Hepatocyte (in vitro differentiated cells): ENCODE measurements around the gene NDUFB8. TPM values are rescaled to one million over a fixed set of nuclear protein-coding genes. Genes with fewer than 3 reads are reported as not detected.
A peak's percentile ranks its signal among the peaks of the same experiment; 100 is the strongest.

Source experiments
- DNase-seq: peaks from one replicate; pipeline ENCODE4 v3.0.0-alpha.2; 2016; ENCODE audit warnings: low spot score
- H2AFZ ChIP-seq: fragments of 200-600 bp; sonication (generic); 2 replicates; pipeline ENCODE4 v1.6.0; 2016; ENCODE audit warnings: antibody characterized with exemption, mild to moderate bottlenecking
- H3K27ac ChIP-seq: fragments of 200-600 bp; sonication (generic); 2 replicates; pipeline ENCODE4 v1.5.1; 2016; ENCODE audit warnings: mild to moderate bottlenecking
- H3K27me3 ChIP-seq: fragments of 200-600 bp; sonication (generic); 2 replicates; pipeline ENCODE4 v1.6.1; 2016
- H3K36me3 ChIP-seq: fragments of 200-600 bp; sonication (generic); replicated peaks from 2 replicates; pipeline ENCODE4 v1.5.1; 2016; ENCODE audit warnings: low read depth; ENCODE audit not compliant: insufficient read depth
- H3K4me1 ChIP-seq: fragments of 200-600 bp; sonication (generic); 2 replicates; pipeline ENCODE4 v1.5.1; 2016; ENCODE audit warnings: mild to moderate bottlenecking, moderate library complexity; ENCODE audit not compliant: insufficient read depth
- H3K4me2 ChIP-seq: fragments of 200-600 bp; sonication (generic); 2 replicates; pipeline ENCODE4 v1.6.0; 2016
- H3K4me3 ChIP-seq: fragments of 200-600 bp; sonication (generic); 2 replicates; pipeline ENCODE4 v1.5.1; 2016; ENCODE audit warnings: mild to moderate bottlenecking
- H3K79me2 ChIP-seq: fragments of 200-600 bp; sonication (generic); 2 replicates; pipeline ENCODE4 v1.6.0; 2017; ENCODE audit warnings: mild to moderate bottlenecking
- H3K9me2 ChIP-seq: fragments of 200-600 bp; sonication (generic); replicated peaks from 2 replicates; pipeline ENCODE4 v1.6.0; 2017; ENCODE audit warnings: mild to moderate bottlenecking; ENCODE audit not compliant: insufficient read depth
- H3K9me3 ChIP-seq: fragments of 200-600 bp; sonication (generic); 2 replicates; pipeline ENCODE4 v1.5.1; 2016; ENCODE audit warnings: low read depth, mild to moderate bottlenecking
- H4K20me1 ChIP-seq: fragments of 200-600 bp; sonication (generic); 2 replicates; pipeline ENCODE4 v1.6.0; 2016; ENCODE audit warnings: mild to moderate bottlenecking; ENCODE audit not compliant: insufficient read depth, poor library complexity, severe bottlenecking
- CTCF ChIP-seq: fragments of 200-600 bp; sonication (generic); IDR thresholded peaks from 2 replicates; pipeline ENCODE4 v1.5.1; 2016; ENCODE audit warnings: antibody characterized with exemption, mild to moderate bottlenecking; ENCODE audit not compliant: poor library complexity
- EZH2 ChIP-seq: fragments of 200-600 bp; sonication (generic); IDR thresholded peaks from 2 replicates; pipeline ENCODE4 v1.6.1; 2016; ENCODE audit warnings: antibody characterized with exemption, mild to moderate bottlenecking, borderline replicate concordance
- EZH2phosphoT487 ChIP-seq: fragments of 200-600 bp; sonication (generic); IDR thresholded peaks from one replicate; pipeline ENCODE4 v1.6.1; 2018; ENCODE audit warnings: antibody characterized with exemption, mild to moderate bottlenecking, low read depth, moderate library complexity; ENCODE audit not compliant: unreplicated experiment, severe bottlenecking
- WGBS: methylation state at CpG from one replicate; pipeline ENCODE4 v1.1.6; 2016; ENCODE audit warnings: low lambda C conversion rate; ENCODE audit errors: missing lambda C conversion rate; 5-methylcytosine and 5-hydroxymethylcytosine counted together
- polyA plus RNA-seq: library from polyadenylated mRNA; unstranded; fragments of >200 nt; fragmentation: Nextera tagmentation; extraction: Ambion mirVana; gene quantifications from 2 replicates; pipeline ENCODE4 v1.2.1, GENCODE V29; 2016
- total RNA-seq: library from RNA; depleted of rRNA; stranded (reverse); fragments of >200 nt; gene quantifications from 2 replicates; pipeline ENCODE4 v1.2.3, GENCODE V29; 2014

The NDUFB8 gene
- total and polyA plus RNA-seq, 2 experiments from 2014 or later = 124 to 355 TPM

GRCh38 chr10:100551738-100552137, 22.1 kb upstream of the NDUFB8 start:
- H3K9me3 ChIP-seq = no peaks in the 10 kb centered on the region
- no peaks in the 10 kb centered on the region for H3K27me3 ChIP-seq
- no peaks in the 10 kb centered on the region for H3K79me2 ChIP-seq
- 93% methylated on average over 5 of the region's 5 CpGs for WGBS
- TF ChIP-seq EZH2 (no peak), CTCF (no peak), EZH2phosphoT487 (no peak)
- no peak overlapping the region for H3K27ac ChIP-seq
- H3K4me1 ChIP-seq = peaks cover 8% of the 10 kb centered on the region
- DNase-seq = no peak
- no peaks in the 10 kb centered on the region for H4K20me1 ChIP-seq
- no peaks in the 10 kb centered on the region for H3K9me2 ChIP-seq
- no peak overlapping the region for H2AFZ ChIP-seq
- no peak overlapping the region for H3K4me2 ChIP-seq
- H3K36me3 ChIP-seq = no peaks in the 10 kb centered on the region
- no peak overlapping the region for H3K4me3 ChIP-seq

- Histone ChIP-seq H2AFZ (no peak overlapping the region), H3K36me3 (no peaks in the 10 kb centered on the region), H3K9me3 (no peaks in the 10 kb centered on the region), H3K4me2 (no peak overlapping the region), H3K4me1 (peaks cover 8% of the 10 kb centered on the region), H3K79me2 (no peaks in the 10 kb centered on the region), H3K27me3 (no peaks in the 10 kb centered on the region), H4K20me1 (no peaks in the 10 kb centered on the region), H3K27ac (no peak overlapping the region), H3K9me2 (no peaks in the 10 kb centered on the region), H3K4me3 (no peak overlapping the region)
- no peak for DNase-seq
- TF ChIP-seq CTCF = no peak
- TF ChIP-seq EZH2 = no peak
- TF ChIP-seq EZH2phosphoT487 = no peak
- WGBS = 86% methylated on average over 4 of the region's 4 CpGs
These were observed 21.5 kb upstream of the NDUFB8 start for GRCh38 chr10:100551196-100551595.

- H4K20me1 ChIP-seq = peaks cover 7% of the 10 kb centered on the region
- H3K4me1 ChIP-seq = no peaks in the 10 kb centered on the region
- H3K4me2 ChIP-seq = no peak overlapping the region
- no peaks in the 10 kb centered on the region for H3K27me3 ChIP-seq
- DNase-seq = no peak
- TF ChIP-seq CTCF (no peak), EZH2phosphoT487 (no peak), EZH2 (no peak)
- 90% methylated on average over 5 of the region's 5 CpGs for WGBS
- no peak overlapping the region for H3K4me3 ChIP-seq
- no peaks in the 10 kb centered on the region for H3K79me2 ChIP-seq
- no peak overlapping the region for H2AFZ ChIP-seq
- no peaks in the 10 kb centered on the region for H3K9me2 ChIP-seq
- no peak overlapping the region for H3K27ac ChIP-seq
- H3K9me3 ChIP-seq = no peaks in the 10 kb centered on the region
- peaks cover 4% of the 10 kb centered on the region for H3K36me3 ChIP-seq
These were observed 15.3 kb upstream of the NDUFB8 start for GRCh38 chr10:100544950-100545349.

GRCh38 chr10:100537475-100537874, 7.8 kb upstream of the NDUFB8 start:
- TF ChIP-seq EZH2 (no peak), CTCF (no peak), EZH2phosphoT487 (no peak)
- peaks cover 11% of the 10 kb centered on the region for H4K20me1 ChIP-seq
- 93% methylated on average over 4 of the region's 4 CpGs for WGBS
- peak overlapping the region; percentile 93 for H3K4me2 ChIP-seq
- no peak for DNase-seq
- no peaks in the 10 kb centered on the region for H3K9me3 ChIP-seq
- H3K27ac ChIP-seq = no peak overlapping the region
- no peak overlapping the region for H2AFZ ChIP-seq
- no peaks in the 10 kb centered on the region for H3K9me2 ChIP-seq
- H3K79me2 ChIP-seq = peaks cover 45% of the 10 kb centered on the region
- H3K27me3 ChIP-seq = no peaks in the 10 kb centered on the region
- no peaks in the 10 kb centered on the region for H3K36me3 ChIP-seq
- H3K4me3 ChIP-seq = no peak overlapping the region
- H3K4me1 ChIP-seq = peaks cover 12% of the 10 kb centered on the region
